HG02840 (cell line): ENCODE measurements around the gene KRTAP19-5.
"Not testable (repeated sequence)": the region's sequence is repeated elsewhere in the genome, so short reads cannot be mapped to it uniquely, and the experiment has no call there.

Experiments
- ATAC-seq: cut with Tn5 transposase; IDR thresholded peaks from one replicate; pipeline ENCODE4 v1.9.1; 2021; ENCODE audit warnings: mild to moderate bottlenecking, moderate library complexity, moderate number of reproducible peaks; ENCODE audit not compliant: unreplicated experiment, low FRiP score

The KRTAP19-5 gene

GRCh38 chr21:30502041-30502440, at the start of gene KRTAP19-5:
KRTAP19-5 (minus strand) TSS chr21:30502141; CDS start chr21:30502090, 51 bp downstream.
- no peak for ATAC-seq

- ATAC-seq, result no peak
Observed at GRCh38 chr21:30541764-30542163, 39.8 kb upstream of the KRTAP19-5 start, which contains the start of gene KRTAP19-6. KRTAP19-6 (minus strand) TSS chr21:30541864; CDS start chr21:30541833, 31 bp downstream.

DNA sequence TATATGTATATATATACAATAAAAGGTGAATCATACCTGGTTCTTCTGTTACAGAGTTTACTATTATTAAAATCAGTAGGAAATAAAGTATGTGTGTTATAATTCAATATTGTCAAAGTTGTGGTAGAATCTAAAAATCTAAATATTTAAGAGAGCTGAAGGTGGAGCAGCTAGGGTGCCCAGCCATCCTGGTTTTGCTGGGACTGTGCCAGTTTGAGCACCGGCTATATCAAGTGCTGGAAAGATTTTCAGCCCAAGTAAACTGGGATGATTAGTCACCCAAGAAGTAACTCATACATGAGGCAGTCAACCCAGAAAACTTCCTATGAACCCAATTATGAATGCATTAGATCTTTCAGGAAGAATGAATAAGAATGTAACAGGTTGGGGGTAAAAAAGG, 16.9 kb upstream of the KRTAP19-5 start:
- no peak for ATAC-seq

GRCh38 chr21:30515681-30516080, 13.7 kb upstream of the KRTAP19-5 start:
- ATAC-seq, result no peak

DNA sequence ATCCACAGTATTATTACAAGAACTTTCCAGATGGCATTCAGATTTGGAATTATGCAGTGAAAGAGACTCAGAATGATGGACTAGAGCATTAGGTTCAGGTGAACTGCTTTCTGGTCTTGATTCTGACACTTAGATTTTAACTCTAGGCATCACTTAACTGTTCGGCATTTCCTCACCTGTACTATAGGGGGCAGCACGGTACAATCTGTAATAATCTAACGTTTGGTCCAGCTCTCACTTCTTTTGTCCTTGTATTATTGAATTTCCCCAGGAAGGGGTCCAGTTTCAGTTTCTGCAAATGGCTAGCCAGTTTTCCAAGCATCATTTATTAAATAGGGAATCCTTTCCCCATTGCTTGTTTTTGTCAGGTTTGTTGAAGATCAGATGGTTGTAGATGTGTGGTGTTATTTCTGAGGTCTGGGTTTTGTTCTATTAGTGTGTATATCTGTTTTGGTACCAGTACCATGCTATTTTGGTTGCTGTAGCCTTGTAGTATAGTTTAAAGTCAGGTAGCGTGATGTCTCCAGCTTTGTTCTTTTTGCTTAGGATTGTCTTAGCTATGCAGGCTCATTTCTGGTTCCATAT, 3.8 kb upstream of the KRTAP19-5 start:
- not testable (repeated sequence) for ATAC-seq

- ATAC-seq, result no peak
Observed at GRCh38 chr21:30497065-30497464, 4.9 kb downstream of the KRTAP19-5 start, which contains the start of gene KRTAP19-4. KRTAP19-4 (minus strand) TSS chr21:30497165; CDS start chr21:30497110, 55 bp downstream.

DNA sequence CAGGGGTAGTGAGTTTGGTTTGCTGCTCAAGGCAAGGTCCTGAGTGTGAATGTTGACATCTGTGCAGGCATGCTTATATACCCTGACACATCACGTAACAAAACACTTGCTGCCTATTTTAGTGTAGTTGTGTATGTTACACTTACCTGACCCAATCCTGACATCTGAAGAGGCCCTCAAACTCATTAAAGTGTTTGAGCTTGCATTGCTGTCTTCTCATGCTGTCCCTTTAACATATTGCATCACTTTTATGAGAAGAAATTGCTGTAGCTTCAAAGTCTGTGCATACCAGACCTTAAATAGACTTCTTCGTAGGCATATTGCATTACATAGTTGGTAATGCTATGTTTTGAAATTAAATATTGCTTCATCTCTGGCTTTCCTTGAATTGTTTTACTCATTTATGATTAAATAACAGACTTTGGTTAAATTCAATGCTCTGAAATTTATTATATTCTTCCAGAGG, 9.9 kb downstream of the KRTAP19-5 start, which contains the start of gene KRTAP19-3:
TSS of gene KRTAP19-3 (minus strand) at position 51 of the 466 bp plus-strand sequence. CDS start 56 bp downstream, outside the sequence.
- no peak for ATAC-seq

DNA sequence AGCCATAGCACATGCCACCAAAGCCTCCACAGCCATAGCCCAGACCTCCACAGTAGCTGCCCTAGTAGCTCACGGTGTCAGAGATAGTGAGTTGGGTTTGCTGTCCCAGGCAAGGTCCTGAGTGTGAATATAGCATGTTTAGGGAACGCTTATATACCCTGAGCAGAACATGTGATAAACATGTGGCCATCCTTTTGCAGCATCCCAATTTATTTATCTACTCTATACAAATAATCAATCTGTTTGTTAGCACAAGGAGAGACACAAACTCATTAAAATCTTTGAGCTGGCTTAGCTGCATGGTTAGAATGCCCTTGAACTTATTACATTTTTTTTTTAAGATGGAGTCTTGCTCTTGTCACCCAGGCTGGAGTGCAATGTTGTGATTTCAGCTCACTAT, 14.6 kb downstream of the KRTAP19-5 start, which contains the start of gene KRTAP19-2:
TSS of gene KRTAP19-2 (minus strand) at position 101 of the 400 bp plus-strand sequence. CDS start at position 13, 88 bp downstream.
- no peak for ATAC-seq

- ATAC-seq, result no peak
Observed at GRCh38 chr21:30486180-30486579, 15.8 kb downstream of the KRTAP19-5 start.

DNA sequence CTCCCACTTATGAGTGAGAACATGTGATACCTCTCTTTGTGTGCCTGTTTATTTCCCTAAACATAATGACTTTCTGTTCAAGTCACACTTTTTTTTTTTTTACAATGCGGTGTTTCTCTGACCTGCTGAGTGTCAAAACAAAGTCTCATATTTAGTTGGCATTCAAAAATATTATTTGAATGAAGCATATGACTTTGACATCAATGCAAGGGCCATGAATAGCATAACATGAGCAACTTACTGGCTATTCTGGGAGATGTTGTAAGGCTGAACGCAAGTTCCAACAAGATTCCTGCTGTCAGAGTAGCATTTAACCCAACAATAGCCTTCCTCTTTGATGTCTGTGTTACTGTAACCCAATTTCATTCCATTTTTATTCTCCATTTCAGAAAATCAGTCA, 19.8 kb downstream of the KRTAP19-5 start:
- ATAC-seq, result no peak

GRCh38 chr21:30480145-30480544, 21.8 kb downstream of the KRTAP19-5 start, which contains the start of gene KRTAP19-1:
KRTAP19-1 (minus strand) TSS chr21:30480367; CDS start chr21:30480317, 50 bp downstream.
- no peak for ATAC-seq

- no peak for ATAC-seq
Observed at GRCh38 chr21:30479259-30479658, 22.7 kb downstream of the KRTAP19-5 start.

DNA sequence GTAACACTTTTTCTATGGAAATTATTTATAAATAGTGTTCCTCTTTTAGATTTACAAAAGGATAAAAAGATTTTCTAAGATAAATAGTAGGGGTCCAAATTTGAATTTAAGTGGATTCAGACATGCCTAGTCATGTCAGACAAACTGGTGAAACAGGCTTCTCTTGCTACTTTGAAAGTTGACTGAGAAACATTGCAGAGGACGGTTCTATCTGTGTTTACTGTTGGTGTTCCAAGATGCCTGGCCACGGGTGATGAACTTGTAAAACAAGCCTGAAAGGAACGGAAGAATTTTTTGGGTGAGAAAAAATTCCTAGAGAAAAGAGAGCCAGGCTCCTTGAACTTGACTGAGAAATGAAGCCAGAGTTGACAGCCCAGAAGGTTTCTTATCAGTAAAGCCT, 23.9 kb downstream of the KRTAP19-5 start:
- no peak for ATAC-seq

- no peak for ATAC-seq
Observed at GRCh38 chr21:30468900-30469714, 32.8 kb downstream of the KRTAP19-5 start.

DNA sequence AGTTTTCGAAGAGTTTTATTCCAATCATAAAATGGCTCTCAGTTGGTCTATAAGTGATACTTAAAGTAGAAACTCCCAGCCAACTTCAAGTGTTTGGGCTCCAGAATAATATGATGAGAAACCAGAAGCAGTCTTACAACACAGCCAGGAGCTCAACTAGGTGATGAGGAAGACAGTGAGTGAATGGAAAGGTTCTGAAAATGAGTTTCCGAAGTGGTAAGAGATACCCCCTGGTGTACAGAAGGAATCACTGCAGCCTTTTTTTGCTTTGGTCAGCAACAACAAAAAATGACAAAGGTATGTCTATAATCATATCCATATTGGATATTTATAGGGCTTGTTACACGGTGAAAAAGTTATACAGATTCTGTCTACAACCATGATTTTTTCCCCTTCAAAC, 38.2 kb downstream of the KRTAP19-5 start:
- ATAC-seq, result no peak
